Stimulated activated naive CD8-positive, alpha-beta T cell treated with anti-CD3 and anti-CD28 coated beads, Interleukin-15, Interleukin-2, amounts not matched to agents 100 U/mL and 50 U/mL, for 24 hours (primary cell): ENCODE data around the gene SLC22A7.

ENCODE experiments used
- ATAC-seq: fragments of 150-1000 bp; cut with Tn5 transposase; one replicate; pipeline ENCODE4 v1.10.0; 2021
- DNase-seq: peaks from one replicate; pipeline ENCODE4 v3.0.0; 2021

Gene SLC22A7

DNA sequence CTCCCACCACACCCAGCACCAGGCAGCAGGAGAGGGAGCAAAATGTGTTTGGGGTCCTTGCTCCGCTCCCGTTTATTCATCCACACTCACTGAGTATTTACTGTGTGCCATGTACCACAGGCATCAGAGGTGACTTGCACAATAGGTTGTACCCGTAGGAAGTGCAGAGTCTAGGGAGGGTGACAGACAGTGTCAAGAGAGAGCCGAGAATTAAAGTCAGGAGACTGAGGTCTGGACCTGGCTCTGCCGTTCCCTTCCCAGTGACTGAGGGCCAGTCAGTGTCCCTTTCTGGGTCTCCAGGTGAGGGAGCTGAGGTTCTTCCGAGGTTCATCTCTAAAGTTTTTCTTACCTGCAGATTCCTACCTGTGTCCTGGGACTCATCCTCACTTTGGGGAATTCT, 32.5 kb upstream of the SLC22A7 start:
- DNase-seq, result no peak
- ATAC-seq, result no peak

DNA sequence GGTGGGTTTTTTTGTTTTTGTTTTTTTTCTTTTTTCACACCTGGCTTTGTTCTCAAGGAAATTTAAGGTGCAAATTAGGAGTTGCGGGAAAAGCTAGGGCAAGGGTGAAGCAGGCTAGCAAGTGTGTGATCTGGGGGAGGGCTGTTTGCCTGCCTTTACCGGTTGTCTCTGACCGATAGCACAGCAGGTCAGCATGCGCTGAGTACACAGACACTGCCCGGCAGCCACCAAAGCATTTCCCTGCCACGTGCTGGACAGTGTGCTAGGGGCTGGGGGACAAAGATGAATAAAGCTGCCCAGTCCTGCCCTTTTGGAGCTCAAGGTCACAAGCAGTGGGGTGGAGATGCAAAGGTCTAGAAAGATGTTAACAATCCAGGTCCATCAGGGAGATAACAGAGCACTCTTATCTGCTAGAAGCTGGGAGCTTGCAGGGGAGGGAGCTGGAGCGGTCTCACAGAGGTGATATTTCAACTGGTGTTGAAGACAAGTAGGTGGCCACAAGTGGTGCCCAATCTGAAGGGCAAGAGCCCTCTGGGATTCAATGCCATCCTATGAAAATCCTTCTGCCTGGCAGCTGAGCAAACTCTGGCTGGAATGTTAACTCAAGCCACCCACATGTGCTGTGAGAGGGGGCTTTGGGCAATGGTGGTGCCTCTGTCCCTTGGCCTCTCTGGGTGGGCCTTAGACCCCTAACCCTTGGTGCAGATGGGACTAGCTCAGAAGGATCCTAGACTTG, 30.3 kb upstream of the SLC22A7 start:
- DNase-seq (no peak), ATAC-seq (no peak)

GRCh38 chr6:43268355-43268700, 29.7 kb upstream of the SLC22A7 start:
- ATAC-seq (no peak), DNase-seq (no peak)

GRCh38 chr6:43268782-43269272, 29.2 kb upstream of the SLC22A7 start:
- no peak for DNase-seq
- ATAC-seq, result no peak

DNA sequence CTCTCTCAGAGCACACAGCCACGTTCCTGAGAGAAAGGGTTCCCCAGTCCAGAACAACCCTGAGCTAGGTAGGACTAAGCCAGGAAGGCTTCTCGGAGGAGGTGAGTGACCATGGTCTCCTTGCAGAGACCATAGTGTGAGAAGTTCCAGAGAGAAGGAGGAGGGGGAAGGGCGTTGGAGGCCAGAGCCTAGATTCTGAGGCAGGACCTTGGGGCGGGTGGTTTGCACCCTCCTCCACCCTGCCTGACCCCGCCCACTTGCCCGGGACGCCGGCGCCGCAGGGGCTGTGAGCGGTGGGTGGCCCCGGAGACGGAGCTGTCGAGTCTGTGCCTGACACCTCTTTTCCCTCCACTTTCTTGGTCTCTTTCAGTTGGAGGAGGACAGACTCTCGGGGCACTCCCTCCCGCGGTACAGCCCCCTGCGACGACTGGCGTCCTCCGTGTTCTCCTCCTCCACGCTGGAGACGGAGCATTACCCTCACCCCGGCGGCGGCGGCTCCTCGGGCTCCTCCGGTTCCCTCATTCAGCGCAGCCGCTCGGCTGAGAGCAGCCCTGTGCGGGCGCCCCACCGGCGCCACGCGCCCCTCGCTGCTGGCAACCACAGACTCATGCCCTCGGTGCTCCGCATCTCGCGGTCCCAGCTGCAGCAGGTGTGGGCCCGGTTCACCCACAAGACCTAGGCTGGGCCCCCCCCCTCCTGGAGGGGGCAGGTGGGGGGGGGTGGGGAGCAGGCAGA, 28.6 kb upstream of the SLC22A7 start:
- DNase-seq, result peak; percentile 66

GRCh38 chr6:43271103-43271815, 26.8 kb upstream of the SLC22A7 start:
- no peak for DNase-seq
- ATAC-seq, result no peak

More for the DNA sequence above, 28.6 kb upstream of the SLC22A7 start:
- ATAC-seq, result peak; percentile 47

GRCh38 chr6:43271944-43272343, 26.1 kb upstream of the SLC22A7 start:
- ATAC-seq (no peak), DNase-seq (no peak)

DNA sequence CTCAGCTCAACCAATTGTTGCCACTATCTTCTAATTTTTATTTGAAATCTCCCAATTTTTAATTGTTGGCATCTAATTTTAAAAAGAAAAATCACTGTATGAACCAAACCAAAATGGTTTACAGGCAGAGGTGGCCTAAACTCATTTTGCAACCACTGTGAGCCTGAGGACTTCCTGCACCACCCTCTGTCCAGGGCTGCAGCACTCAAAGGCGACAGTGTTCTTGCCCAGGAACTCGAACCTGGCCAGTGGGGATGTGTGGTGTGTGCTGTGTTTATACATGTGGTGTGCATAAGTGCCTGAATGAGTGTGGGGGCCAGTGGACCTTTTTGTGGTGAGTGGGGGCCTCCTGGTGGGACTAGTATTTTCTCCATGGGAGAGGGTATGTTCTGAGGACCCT, 24.4 kb upstream of the SLC22A7 start:
- DNase-seq (no peak), ATAC-seq (no peak)

- ATAC-seq, result no peak
- no peak for DNase-seq
These were observed 23.7 kb upstream of the SLC22A7 start for GRCh38 chr6:43274127-43274915.

GRCh38 chr6:43274916-43275597, 23.0 kb upstream of the SLC22A7 start:
- ATAC-seq (no peak), DNase-seq (peak; percentile 38)

DNA sequence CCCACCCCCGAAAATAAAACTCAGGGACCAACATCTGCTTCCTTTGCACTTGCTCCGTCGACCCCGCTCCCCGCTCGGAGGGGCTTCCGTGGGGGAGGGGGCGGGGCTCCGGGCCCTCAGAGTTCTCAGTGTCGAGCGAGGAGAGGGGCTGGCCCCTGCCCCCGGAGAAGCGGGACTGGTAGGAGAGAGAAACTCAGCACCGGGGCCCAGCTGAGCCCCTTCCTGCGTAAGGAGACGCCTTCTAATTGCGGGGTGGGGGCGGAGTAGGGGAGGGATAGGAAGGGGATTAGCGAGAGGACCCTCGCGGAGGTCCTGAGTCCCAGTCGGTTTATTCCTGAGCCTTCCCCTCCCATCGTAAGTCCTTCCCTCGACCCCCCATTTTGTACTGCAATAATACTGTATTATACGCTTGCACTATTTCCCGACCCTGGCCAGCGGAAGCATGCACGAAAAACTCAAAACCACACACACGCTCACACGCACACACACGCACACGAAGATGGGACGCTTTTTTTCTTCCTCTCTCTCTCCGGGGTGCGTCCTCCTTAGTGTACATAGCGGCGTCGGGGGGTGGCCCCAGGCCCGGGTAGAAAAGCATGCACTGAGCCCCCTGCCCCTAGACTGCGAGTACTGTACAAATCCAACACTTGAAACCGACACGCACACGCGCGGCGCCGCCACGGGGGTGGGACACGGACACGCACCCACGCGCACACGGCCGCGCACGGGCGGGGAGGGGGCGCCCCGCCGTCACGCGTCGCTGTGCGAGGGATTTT, 22.1 kb upstream of the SLC22A7 start:
- DNase-seq (no peak), ATAC-seq (no peak)

DNA sequence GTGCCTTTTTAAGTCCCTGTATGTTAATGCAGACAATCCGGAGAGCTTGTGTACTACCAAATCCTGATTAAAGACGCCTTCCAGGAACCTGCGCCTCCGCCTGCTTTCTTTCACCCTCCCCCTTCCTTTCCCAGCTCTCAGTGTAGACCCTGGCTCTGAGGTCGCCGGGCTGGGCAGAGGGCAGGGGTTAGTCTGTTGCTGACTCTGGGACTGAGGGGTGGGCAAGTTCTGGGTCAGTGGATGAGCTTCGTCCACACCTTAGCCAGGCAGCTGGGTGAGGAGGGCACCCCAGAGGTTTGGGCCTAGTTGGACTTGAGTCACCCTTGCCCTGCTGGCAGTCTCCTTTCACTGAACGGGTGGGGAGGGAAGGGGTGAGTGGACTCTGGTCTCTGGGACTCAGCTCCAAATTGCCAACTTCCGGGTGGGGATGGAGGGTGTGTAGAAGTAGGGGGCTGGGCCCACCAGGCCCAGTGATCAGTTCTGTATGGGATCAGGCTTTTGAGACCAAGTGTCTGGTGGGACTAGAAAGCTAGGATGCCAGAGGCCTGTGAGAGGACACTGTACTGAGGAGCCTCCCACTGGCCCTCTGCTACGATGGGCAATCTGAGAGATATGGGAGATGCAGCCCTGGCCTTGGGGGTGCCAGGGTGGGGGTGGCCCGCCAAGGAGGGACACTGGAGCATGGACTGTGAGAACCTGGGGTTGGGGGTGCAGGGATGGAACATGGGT, 21.3 kb upstream of the SLC22A7 start:
- no peak for DNase-seq
- ATAC-seq, result no peak

DNA sequence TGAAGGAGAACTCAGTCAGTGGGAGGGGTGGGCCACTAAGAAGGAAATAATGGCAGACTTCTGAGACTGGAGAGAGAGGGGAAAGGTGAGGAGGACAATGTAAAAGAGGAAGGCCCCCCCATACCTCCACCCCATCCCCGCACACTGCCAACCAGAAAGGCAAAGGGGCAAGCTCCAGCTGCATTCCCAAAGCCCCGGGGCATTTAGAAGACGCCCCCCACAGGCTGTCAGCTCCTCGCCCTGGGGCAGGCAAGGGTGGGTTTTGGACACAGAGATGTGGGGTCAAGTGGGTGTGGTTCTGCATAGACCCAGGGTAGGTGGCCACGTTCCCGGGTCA, 20.8 kb upstream of the SLC22A7 start:
- no peak for ATAC-seq
- DNase-seq, result no peak

DNA sequence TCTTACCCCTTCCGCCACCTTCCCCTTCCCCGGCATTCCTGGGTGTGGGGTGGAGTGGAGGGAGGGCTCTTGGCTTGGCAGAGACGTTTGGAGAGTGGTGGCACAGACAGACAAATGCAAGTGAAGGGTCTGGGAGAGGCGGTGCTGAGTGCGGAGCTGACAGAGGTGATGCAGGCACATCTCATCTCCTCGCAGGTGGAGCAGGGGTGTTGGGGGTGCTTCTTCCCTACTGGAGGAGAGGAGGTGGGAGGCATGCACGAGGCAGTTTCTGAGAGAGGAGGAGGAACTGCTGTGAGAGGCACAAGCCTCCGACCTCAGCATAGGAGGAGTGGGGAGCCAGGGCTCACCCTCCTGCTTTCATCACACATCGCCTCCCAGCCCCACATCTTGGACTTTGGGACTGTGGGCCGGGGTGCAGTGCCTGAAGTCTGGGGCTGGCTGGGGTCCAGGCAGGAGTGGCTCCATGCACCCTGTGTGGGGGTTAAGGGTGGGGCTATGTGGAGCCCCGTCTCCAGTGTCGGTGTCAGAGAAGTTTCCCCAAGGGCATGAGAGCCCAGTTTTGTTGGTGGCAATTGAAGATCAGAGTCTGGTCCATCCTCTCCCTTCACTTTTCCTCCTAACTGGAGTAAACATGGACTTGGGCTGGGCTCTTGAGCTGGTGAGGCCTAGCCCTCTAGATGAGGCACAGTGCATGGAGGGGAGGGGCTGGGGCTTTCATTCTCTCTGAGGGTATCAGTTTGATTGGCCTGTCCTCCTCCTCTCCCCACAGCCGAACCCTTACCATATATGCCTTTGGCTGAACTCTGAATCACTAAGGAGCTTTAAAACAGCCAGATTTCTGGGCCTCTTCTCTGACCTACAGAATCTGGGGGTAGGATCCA, 20.2 kb upstream of the SLC22A7 start:
- no peak for ATAC-seq
- DNase-seq, result no peak

- ATAC-seq (no peak), DNase-seq (no peak)
These were observed 19.5 kb upstream of the SLC22A7 start for GRCh38 chr6:43278524-43279078.

DNA sequence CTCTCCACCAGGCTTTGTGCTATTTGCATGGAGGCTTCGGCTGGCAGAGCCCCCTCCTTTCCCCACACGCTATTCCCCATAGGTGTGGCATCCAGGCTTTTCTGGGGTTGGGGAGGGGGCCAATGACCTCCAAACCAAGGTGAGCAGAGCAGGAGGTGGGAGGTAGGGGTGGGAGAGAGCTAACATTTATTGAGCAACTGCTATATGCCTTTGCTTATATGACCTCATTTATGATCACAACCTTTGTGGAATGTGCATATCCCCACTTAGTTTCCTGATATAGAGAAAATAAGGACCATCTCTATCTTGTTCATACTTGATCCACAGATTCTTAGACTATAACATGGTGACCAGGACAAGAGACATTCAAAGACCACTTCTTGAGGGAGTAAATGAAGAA, 17.8 kb upstream of the SLC22A7 start:
- DNase-seq (no peak), ATAC-seq (no peak)

GRCh38 chr6:43282060-43282459, 16.0 kb upstream of the SLC22A7 start:
- no peak for DNase-seq
- ATAC-seq, result no peak

DNA sequence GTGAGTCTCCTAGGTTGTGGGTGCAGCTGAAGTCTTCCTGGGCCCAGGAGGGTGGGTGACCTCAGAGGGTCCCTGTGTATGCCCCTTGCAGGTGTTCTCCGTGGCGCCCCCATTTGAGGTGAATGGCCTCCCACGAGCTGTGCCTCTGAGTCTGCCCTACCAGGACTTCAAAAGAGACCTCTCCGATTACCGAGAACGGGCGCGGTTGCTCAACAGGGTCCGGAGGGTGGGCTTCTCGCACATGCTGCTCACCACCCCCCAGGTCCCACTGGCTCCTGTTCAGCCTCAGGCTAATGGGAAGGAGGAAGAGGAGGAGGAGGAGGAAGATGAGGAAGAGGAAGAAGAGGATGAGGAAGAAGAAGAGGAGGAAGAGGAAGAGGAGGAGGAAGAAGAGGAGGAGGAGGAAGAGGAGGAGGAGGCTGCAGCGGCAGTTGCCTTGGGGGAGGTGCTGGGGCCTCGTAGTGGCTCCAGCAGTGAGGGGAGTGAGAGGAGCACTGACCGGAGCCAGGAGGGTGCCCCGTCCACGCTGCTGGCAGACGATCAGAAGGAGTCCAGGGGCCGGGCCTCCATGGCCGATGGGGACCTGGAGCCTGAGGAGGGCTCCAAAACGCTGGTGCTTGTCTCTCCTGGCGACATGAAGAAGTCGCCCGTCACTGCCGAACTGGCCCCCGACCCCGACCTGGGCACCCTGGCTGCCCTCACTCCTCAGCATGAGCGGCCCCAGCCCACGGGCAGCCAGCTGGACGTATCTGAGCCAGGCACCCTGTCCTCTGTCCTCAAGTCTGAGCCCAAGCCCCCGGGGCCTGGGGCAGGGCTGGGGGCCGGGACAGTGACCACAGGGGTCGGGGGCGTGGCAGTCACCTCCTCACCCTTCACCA, 15.2 kb upstream of the SLC22A7 start:
- ATAC-seq, result no peak
- DNase-seq, result no peak
